Mesothelial cell of epicardium (in vitro differentiated cells): Measurements from ENCODE around the gene CAPRIN2. TPM values are rescaled to one million over a fixed set of nuclear protein-coding genes. Genes with fewer than 3 reads are reported as not detected.
A peak's percentile ranks its signal among the peaks of the same experiment; 100 is the strongest.

ENCODE experiments used
- DNase-seq, 2 experiments: peaks; one replicate each; pipeline ENCODE4 v3.0.0; 2021; ENCODE audit warnings: low spot score in 2 of 2; ENCODE audit not compliant: unreplicated experiment in 2 of 2
- H3K27ac Mint-ChIP-seq: 2 replicates; pipeline ENCODE4 v1.8.0; 2021; ENCODE audit warnings: mixed read lengths
- H3K27me3 Mint-ChIP-seq: 2 replicates; pipeline ENCODE4 v1.8.0; 2021; ENCODE audit warnings: low read depth, mixed read lengths
- H3K36me3 Mint-ChIP-seq: 2 replicates; pipeline ENCODE4 v1.8.0; 2021; ENCODE audit warnings: mixed read lengths
- H3K4me1 Mint-ChIP-seq: 2 replicates; pipeline ENCODE4 v1.8.0; 2021; ENCODE audit warnings: mixed read lengths
- H3K4me3 Mint-ChIP-seq: 2 replicates; pipeline ENCODE4 v1.8.0; 2021; ENCODE audit warnings: mild to moderate bottlenecking, moderate library complexity, mixed read lengths
- H3K9me3 Mint-ChIP-seq: 2 replicates; pipeline ENCODE4 v1.8.0; 2021; ENCODE audit warnings: mixed read lengths
- total RNA-seq: library from RNA; stranded (reverse); gene quantifications from 3 replicates; pipeline ENCODE4 v1.2.1, GENCODE V29; 2021
- TF ChIP-seq, protein P1 (sequence below): fragments of 200-600 bp; sonication (generic); IDR thresholded peaks from one replicate; pipeline ENCODE4 v1.5.0; 2021; ENCODE audit warnings: antibody characterized with exemption; ENCODE audit not compliant: unreplicated experiment

Gene CAPRIN2
- total RNA-seq, 1 donor from 2014 or later = 41.4 TPM

DNA sequence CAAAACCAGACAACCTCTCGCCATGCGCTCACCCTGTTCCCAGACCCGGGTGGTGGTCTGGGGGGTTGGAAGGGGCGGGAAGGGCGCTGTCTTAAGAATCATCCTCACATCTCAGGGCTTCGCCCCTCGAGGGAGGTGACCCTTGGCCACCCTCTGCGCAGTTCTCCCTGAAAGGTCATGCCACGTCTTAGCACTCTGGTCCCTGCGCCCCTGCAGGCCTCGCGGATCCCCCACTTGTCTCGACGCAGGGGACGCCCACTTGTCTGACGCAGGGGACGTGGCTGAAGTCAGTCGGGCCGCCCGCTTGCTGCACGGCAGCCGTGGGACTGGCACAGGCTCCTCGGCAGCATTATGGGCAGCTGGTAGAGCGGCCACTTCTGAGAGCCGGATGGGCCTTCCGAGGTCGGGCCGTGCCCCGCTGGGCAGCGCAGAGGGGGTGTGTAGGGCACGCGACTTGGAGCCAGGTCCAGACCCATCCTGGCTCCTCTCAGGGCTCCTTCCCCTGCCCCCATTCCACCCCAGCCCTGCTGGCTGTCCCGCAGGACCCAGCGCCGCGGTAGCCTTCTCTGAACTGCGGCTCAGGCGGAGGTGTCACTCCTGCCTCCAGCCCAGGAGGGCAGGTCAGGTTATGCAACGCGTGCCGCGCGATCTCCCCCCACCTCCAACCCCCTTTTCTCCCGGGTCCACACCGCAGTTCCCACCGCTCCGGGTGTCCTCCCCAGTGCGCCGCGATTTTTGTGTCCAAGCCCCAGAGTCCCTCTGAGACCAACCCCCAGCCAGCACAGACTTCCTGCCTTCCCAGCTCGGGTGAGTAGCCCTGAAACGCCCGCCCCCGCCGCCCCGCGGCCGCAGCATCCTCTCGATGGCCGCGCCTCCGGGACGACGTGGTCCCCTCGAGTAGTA, 40.9 kb upstream of the CAPRIN2 start:
- peaks cover 12% of the 10 kb centered on the region for H3K4me1 Mint-ChIP-seq
- H3K27me3 Mint-ChIP-seq = peaks cover 30% of the 10 kb centered on the region
- peak overlapping the region; percentile 76 for H3K4me3 Mint-ChIP-seq

GRCh38 chr12:30794591-30795409, 40.0 kb upstream of the CAPRIN2 start:
- Mint-ChIP-seq H3K4me3 (peak overlapping the region; percentile 76), H3K36me3 (no peaks in the 10 kb centered on the region), H3K27ac (no peak overlapping the region), H3K9me3 (no peaks in the 10 kb centered on the region), H3K4me1 (peaks cover 12% of the 10 kb centered on the region), H3K27me3 (peaks cover 30% of the 10 kb centered on the region)
- DNase-seq = no peak
- TF ChIP-seq, protein P1, sequence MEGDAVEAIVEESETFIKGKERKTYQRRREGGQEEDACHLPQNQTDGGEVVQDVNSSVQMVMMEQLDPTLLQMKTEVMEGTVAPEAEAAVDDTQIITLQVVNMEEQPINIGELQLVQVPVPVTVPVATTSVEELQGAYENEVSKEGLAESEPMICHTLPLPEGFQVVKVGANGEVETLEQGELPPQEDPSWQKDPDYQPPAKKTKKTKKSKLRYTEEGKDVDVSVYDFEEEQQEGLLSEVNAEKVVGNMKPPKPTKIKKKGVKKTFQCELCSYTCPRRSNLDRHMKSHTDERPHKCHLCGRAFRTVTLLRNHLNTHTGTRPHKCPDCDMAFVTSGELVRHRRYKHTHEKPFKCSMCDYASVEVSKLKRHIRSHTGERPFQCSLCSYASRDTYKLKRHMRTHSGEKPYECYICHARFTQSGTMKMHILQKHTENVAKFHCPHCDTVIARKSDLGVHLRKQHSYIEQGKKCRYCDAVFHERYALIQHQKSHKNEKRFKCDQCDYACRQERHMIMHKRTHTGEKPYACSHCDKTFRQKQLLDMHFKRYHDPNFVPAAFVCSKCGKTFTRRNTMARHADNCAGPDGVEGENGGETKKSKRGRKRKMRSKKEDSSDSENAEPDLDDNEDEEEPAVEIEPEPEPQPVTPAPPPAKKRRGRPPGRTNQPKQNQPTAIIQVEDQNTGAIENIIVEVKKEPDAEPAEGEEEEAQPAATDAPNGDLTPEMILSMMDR = no peak

More for the DNA sequence above, 40.9 kb upstream of the CAPRIN2 start:
- H3K36me3 Mint-ChIP-seq = no peaks in the 10 kb centered on the region
- TF ChIP-seq, protein P1 = no peak
- no peak for DNase-seq
- H3K27ac Mint-ChIP-seq = no peak overlapping the region
- no peaks in the 10 kb centered on the region for H3K9me3 Mint-ChIP-seq

DNA sequence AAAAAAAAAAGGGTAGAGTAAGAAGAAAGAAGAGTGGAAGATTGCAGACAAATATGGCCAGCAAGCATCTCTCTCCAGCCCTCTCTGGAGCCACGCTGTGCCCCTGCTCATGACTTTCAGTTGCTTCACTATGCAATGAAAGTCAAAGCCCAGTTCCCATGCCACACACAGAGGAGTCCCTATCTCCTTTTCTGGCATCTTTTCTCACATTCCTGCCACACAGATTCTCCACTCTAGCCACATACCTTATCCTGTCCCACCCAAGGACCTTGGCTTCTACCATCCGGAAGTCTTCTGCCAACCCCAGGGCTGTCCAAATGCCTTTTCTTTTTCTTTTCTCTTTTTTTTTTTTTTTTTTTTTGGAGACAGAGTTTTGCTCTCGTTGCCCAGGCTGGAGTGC, 39.3 kb upstream of the CAPRIN2 start:
- peaks cover 12% of the 10 kb centered on the region for H3K4me1 Mint-ChIP-seq
- peaks cover 3% of the 10 kb centered on the region for H3K9me3 Mint-ChIP-seq
- peaks cover 29% of the 10 kb centered on the region for H3K27me3 Mint-ChIP-seq
- peaks cover 3% of the 10 kb centered on the region for H3K36me3 Mint-ChIP-seq
- no peak overlapping the region for H3K27ac Mint-ChIP-seq
- DNase-seq = no peak
- H3K4me3 Mint-ChIP-seq = no peak overlapping the region
- TF ChIP-seq, protein P1 = no peak

- Mint-ChIP-seq H3K27me3 (peaks cover 24% of the 10 kb centered on the region), H3K4me3 (no peak overlapping the region), H3K27ac (no peak overlapping the region), H3K9me3 (peaks cover 3% of the 10 kb centered on the region), H3K4me1 (peaks cover 12% of the 10 kb centered on the region), H3K36me3 (peaks cover 3% of the 10 kb centered on the region)
- DNase-seq = no peak
- TF ChIP-seq, protein P1 = no peak
Observed at GRCh38 chr12:30792648-30793499, 38.1 kb upstream of the CAPRIN2 start.

- TF ChIP-seq, protein P1 = no peak
- peaks cover 17% of the 10 kb centered on the region for H3K27me3 Mint-ChIP-seq
- H3K27ac Mint-ChIP-seq = no peak overlapping the region
Observed at GRCh38 chr12:30792085-30792484, 37.3 kb upstream of the CAPRIN2 start.

More at GRCh38 chr12:30792085-30792484, 37.3 kb upstream of the CAPRIN2 start:
- H3K36me3 Mint-ChIP-seq = peaks cover 3% of the 10 kb centered on the region
- no peak for DNase-seq
- peaks cover 3% of the 10 kb centered on the region for H3K9me3 Mint-ChIP-seq
- no peak overlapping the region for H3K4me3 Mint-ChIP-seq
- peaks cover 10% of the 10 kb centered on the region for H3K4me1 Mint-ChIP-seq
